ENCODE measurements around the gene ZC3H7A.

GRCh38 chr16:11752856-11753255 is 44.2 kb downstream of the ZC3H7A start:
- TF ChIP-seq YY1 (IDR thresholded peaks at IDR 0.05; ENCODE audit: insufficient read depth, insufficient read length) (no peak), ZNF274 (IDR thresholded peaks at IDR 0.05; ENCODE audit: low read depth, low read length) (no peak), SUZ12 (IDR thresholded peaks at IDR 0.05; ENCODE audit: extremely low read depth, insufficient read depth, insufficient read length) (no peak)

Measured in NT2/D1 (cell line).